Measurements from ENCODE around the gene KIF13A. TPM values are rescaled to one million over a fixed set of nuclear protein-coding genes. Genes with fewer than 3 reads are reported as not detected.

The KIF13A gene
- total and polyA plus RNA-seq, 4 donors, result 14.2 to 97.4 (median 31.7) TPM

- no peak for DNase-seq
- 90 to 95% methylated on average over 4 of the region's 4 CpGs for WGBS, 2 donors
- no peak overlapping the region for H3K27ac ChIP-seq (ENCODE audit: low read depth in 1 of 2, low read length in 1 of 2)
Measured at GRCh38 chr6:17885889-17886576, 101.4 kb downstream of the KIF13A start.

GRCh38 chr6:17884498-17885478 is 102.6 kb downstream of the KIF13A start:
- WGBS, 2 donors, result 33 to 54% methylated on average over 4 of the region's 4 CpGs
- TF ChIP-seq CTCF (IDR thresholded peaks at IDR 0.05; ENCODE audit: control extremely low read depth, extremely low read depth), result no peak
- no peaks in the 10 kb centered on the region for H3K36me3 ChIP-seq (ENCODE audit: control insufficient read depth in 4 of 4, insufficient read depth in 4 of 4, low read length in 4 of 4)
- H3K27me3 ChIP-seq (ENCODE audit: control insufficient read depth in 3 of 3, insufficient read depth in 3 of 3, low read length in 2 of 3), result no peaks in the 10 kb centered on the region
- peak; percentile 32 for ATAC-seq (ENCODE audit: insufficient read depth, low FRiP score)
- H3K4me1 ChIP-seq (ENCODE audit: control insufficient read depth in 5 of 5, insufficient read depth in 5 of 5, low read length in 5 of 5), result peaks cover 0 to 18% (median under 1%) of the 10 kb centered on the region in 5 donors
- no peak overlapping the region for H3K4me3 ChIP-seq
- H3K9me3 ChIP-seq (ENCODE audit: control insufficient read depth in 4 of 4, insufficient read depth in 3 of 4, low read length in 3 of 4), result no peaks in the 10 kb centered on the region
- no peak overlapping the region for H3K9ac ChIP-seq (ENCODE audit: insufficient read depth in 1 of 2, low read length in 2 of 2)
- peak overlapping the region in 1 of 2 donors; percentile 75 for H3K27ac ChIP-seq (ENCODE audit: low read depth in 1 of 2, low read length in 1 of 2)
- no peak for DNase-seq

More at GRCh38 chr6:17885889-17886576, 101.4 kb downstream of the KIF13A start:
- Histone ChIP-seq H3K9ac (ENCODE audit: insufficient read depth in 1 of 2, low read length in 2 of 2) (no peak overlapping the region), H3K4me1 (ENCODE audit: control insufficient read depth in 5 of 5, insufficient read depth in 5 of 5, low read length in 5 of 5) (peaks cover 0 to 25% (median 0%) of the 10 kb centered on the region in 5 donors), H3K4me3 (no peak overlapping the region), H3K9me3 (ENCODE audit: control insufficient read depth in 4 of 4, insufficient read depth in 3 of 4, low read length in 3 of 4) (no peaks in the 10 kb centered on the region), H3K27me3 (ENCODE audit: control insufficient read depth in 3 of 3, insufficient read depth in 3 of 3, low read length in 2 of 3) (no peaks in the 10 kb centered on the region), H3K36me3 (ENCODE audit: control insufficient read depth in 4 of 4, insufficient read depth in 4 of 4, low read length in 4 of 4) (no peaks in the 10 kb centered on the region)
- no peak for ATAC-seq (ENCODE audit: insufficient read depth, low FRiP score)
- no peak for TF ChIP-seq CTCF (IDR thresholded peaks at IDR 0.05; ENCODE audit: control extremely low read depth, extremely low read depth)

GRCh38 chr6:17883665-17884497 is 103.6 kb downstream of the KIF13A start:
- no peak for TF ChIP-seq CTCF (IDR thresholded peaks at IDR 0.05; ENCODE audit: control extremely low read depth, extremely low read depth)
- Histone ChIP-seq H3K4me3 (no peak overlapping the region), H3K27me3 (ENCODE audit: control insufficient read depth in 3 of 3, insufficient read depth in 3 of 3, low read length in 2 of 3) (no peaks in the 10 kb centered on the region), H3K9me3 (ENCODE audit: control insufficient read depth in 4 of 4, insufficient read depth in 3 of 4, low read length in 3 of 4) (no peaks in the 10 kb centered on the region), H3K27ac (ENCODE audit: low read depth in 1 of 2, low read length in 1 of 2) (no peak overlapping the region), H3K4me1 (ENCODE audit: control insufficient read depth in 5 of 5, insufficient read depth in 5 of 5, low read length in 5 of 5) (peaks cover 0 to 24% (median 3%) of the 10 kb centered on the region in 5 donors), H3K36me3 (ENCODE audit: control insufficient read depth in 4 of 4, insufficient read depth in 4 of 4, low read length in 4 of 4) (no peaks in the 10 kb centered on the region), H3K9ac (ENCODE audit: insufficient read depth in 1 of 2, low read length in 2 of 2) (no peak overlapping the region)
- no peak for DNase-seq
- WGBS, 2 donors, result 93% methylated on average over 2 of the region's 2 CpGs
- no peak for ATAC-seq (ENCODE audit: insufficient read depth, low FRiP score)
